Bronchial epithelial cell (primary cell): ENCODE data around the gene ENC1. TPM values are rescaled to one million over a fixed set of nuclear protein-coding genes. Genes with fewer than 3 reads are reported as not detected.

ENCODE experiments used
- DNase-seq: peaks from one replicate; pipeline ENCODE4 v3.0.0-alpha.2; 2010; ENCODE audit warnings: low read depth
- FAIRE-seq: peaks from 2 replicates; lab custom pipeline; 2011; peaks lifted over from hg19 to GRCh38; lab: Jason Lieb, UNC
- H3K27me3 ChIP-seq: 2 replicates; pipeline ENCODE4 v1.5.1; 2011; ENCODE audit warnings: low read length; ENCODE audit not compliant: control insufficient read depth, insufficient read depth
- H3K36me3 ChIP-seq: 2 replicates; pipeline ENCODE4 v1.5.1; 2011; ENCODE audit warnings: low read length; ENCODE audit not compliant: control insufficient read depth, insufficient read depth
- H3K4me3 ChIP-seq: 2 replicates; pipeline ENCODE4 v1.5.1; 2011; ENCODE audit warnings: mild to moderate bottlenecking, low read depth, low read length, control low read depth
- total RNA-seq: library from RNA; depleted of rRNA; stranded (reverse); fragments of >200 nt; gene quantifications from 2 replicates; pipeline ENCODE4 v1.2.1, GENCODE V29; 2014
- TF ChIP-seq, protein P1 (sequence below): IDR thresholded peaks from 2 replicates; pipeline ENCODE4 v1.5.1; 2011; ENCODE audit warnings: mild to moderate bottlenecking, moderate library complexity, low read length, control low read depth, inconsistent platforms; ENCODE audit not compliant: insufficient read depth, severe bottlenecking

ENC1 gene
- total RNA-seq, 1 donor from 2014 or later = 3.9 TPM

DNA sequence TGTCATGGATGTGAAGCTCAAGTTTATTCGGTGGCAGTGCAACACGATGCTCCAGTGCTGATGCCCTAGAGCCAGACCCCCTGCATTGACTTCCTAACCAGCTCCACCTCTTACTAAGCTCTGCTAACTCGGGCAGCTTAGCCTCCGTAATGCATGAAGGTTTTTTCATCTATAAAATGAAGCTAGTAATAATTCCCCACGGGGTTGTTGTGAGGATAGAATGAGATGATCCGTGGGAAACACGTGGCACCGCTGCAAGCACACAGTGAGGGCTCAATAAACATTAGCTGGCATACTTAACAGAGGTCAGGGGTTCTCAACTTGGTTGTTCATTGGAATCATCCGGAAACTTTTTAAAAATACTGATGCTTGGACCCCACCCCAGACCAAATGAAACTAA lies 6.8 kb downstream of the ENC1 start:
- H3K36me3 ChIP-seq = peaks cover 14% of the 10 kb centered on the region
- TF ChIP-seq, protein P1, sequence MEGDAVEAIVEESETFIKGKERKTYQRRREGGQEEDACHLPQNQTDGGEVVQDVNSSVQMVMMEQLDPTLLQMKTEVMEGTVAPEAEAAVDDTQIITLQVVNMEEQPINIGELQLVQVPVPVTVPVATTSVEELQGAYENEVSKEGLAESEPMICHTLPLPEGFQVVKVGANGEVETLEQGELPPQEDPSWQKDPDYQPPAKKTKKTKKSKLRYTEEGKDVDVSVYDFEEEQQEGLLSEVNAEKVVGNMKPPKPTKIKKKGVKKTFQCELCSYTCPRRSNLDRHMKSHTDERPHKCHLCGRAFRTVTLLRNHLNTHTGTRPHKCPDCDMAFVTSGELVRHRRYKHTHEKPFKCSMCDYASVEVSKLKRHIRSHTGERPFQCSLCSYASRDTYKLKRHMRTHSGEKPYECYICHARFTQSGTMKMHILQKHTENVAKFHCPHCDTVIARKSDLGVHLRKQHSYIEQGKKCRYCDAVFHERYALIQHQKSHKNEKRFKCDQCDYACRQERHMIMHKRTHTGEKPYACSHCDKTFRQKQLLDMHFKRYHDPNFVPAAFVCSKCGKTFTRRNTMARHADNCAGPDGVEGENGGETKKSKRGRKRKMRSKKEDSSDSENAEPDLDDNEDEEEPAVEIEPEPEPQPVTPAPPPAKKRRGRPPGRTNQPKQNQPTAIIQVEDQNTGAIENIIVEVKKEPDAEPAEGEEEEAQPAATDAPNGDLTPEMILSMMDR = no peak
- no peak for FAIRE-seq
- DNase-seq = no peak
- H3K27me3 ChIP-seq = no peaks in the 10 kb centered on the region
- H3K4me3 ChIP-seq = no peak overlapping the region

DNA sequence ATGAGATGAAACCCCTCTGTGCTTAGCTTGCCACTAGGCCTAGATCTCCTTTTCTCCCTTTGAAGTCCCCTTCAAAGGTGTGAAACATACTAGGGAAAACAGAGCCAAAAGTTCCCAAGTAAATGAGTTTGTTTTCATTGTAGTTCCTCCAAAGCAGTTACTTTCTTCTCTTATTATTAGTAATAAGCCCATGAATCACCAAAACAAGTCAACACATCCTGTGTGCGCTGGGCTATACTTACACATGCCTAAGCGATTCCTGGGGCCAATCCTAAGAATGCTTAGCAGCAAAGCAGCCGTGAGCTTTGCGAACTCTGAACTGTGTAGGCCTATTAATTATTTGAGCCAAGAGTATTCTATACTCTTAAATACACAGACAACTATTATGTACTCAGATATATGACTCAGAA lies 7.6 kb downstream of the ENC1 start:
- peaks cover 14% of the 10 kb centered on the region for H3K36me3 ChIP-seq
- peak; percentile 95 for DNase-seq
- no peaks in the 10 kb centered on the region for H3K27me3 ChIP-seq
- TF ChIP-seq, protein P1 = no peak
- H3K4me3 ChIP-seq = no peak overlapping the region
- FAIRE-seq = no peak

DNA sequence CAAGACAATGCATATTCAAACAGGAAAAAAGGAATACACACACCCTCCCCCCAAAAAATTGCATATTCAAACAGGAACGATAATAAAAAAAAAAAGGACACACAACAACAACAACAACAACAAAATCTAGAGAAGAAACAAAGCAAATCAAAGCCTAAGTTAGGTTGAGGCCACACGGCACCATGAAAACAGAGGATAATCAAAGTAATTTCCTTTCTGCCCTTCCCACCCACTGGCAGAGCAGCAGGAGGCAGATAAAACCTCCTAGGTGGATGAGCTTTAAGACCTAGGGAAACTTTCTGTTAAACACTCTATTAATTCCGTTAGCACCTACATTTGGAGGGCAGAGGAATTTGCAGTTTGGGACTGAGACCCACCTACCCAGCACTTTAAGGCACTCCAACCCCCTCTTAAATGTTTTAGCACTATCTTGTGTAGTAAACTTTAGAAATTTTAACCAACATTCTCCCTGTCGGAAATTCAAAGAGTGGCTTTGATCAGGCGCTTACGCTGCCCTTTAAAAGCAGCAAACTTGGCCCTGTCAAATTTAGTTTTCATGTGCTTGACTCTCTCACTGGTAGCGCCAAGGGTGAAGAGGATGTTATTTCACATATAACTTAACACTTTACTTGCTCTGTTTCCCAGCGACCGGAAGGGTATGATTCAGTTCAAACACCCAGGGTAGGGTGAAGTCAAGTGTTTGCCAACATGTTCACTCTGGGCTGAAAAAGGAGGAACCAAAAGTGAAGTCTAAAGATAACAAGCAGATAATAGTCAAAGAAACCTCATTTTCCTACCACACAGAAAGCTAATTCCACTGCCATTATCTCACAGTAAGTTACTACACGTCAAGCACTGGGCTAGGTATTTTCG lies 9.2 kb downstream of the ENC1 start:
- no peak overlapping the region for H3K4me3 ChIP-seq
- peaks cover 14% of the 10 kb centered on the region for H3K36me3 ChIP-seq
- TF ChIP-seq, protein P1 = no peak
- no peaks in the 10 kb centered on the region for H3K27me3 ChIP-seq
- DNase-seq = peak; percentile 91
- FAIRE-seq = no peak

DNA sequence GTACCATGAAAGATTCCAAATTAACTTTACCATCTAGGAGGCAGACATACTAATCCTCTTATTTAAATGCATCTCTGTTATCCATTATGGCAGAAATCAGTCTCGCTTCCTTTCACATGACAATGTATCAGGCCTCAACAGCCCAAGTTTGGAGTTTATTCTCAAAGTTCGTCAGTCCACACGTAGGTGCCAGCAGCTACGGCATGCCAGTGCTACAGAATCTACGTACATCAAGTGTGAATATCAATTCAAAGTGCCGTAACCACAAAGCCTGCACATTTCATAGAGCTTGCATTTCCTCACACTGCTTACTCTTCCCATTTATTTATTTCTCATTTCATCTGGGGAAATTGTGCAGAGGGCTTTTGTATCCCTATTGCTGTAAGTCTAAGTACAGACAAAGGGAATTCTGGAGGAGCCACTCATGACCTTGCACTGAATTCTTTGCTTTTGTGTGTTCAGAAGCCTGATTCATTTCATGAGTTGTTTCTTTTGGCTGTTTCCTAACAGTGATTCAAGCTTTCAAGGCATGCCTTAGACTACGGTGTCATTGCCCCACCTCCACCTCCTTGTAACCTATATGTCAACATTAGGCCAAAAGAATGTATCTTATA lies 10.0 kb downstream of the ENC1 start:
- Histone ChIP-seq H3K27me3 (no peaks in the 10 kb centered on the region), H3K4me3 (no peak overlapping the region), H3K36me3 (peaks cover 9% of the 10 kb centered on the region)
- peak; percentile 97 for DNase-seq
- TF ChIP-seq, protein P1 = no peak
- no peak for FAIRE-seq

DNA sequence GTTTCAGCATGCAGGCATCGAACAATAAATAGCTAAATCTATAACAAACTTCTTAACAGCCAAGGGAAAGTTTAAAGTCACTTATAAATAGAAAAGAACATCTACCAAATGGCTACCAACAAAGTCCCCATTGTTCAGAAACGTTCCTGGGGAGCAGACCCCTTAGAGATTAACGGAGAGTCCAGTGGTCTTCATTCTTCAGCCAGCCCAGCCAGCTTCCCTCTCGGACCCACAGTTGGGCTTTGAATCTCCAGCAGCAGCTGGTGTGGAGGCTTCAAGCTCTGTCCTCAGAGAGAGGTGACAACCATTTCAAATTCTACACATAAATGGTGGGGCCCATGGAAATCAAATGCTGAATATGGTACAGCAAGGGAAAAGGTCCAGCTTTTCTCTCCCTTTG lies 11.2 kb downstream of the ENC1 start:
- TF ChIP-seq, protein P1 = no peak
- FAIRE-seq (no peak), DNase-seq (no peak)
- H3K36me3 ChIP-seq = no peaks in the 10 kb centered on the region
- no peak overlapping the region for H3K4me3 ChIP-seq
- no peaks in the 10 kb centered on the region for H3K27me3 ChIP-seq
